ENCODE data around the gene TNFRSF11A.

DNA sequence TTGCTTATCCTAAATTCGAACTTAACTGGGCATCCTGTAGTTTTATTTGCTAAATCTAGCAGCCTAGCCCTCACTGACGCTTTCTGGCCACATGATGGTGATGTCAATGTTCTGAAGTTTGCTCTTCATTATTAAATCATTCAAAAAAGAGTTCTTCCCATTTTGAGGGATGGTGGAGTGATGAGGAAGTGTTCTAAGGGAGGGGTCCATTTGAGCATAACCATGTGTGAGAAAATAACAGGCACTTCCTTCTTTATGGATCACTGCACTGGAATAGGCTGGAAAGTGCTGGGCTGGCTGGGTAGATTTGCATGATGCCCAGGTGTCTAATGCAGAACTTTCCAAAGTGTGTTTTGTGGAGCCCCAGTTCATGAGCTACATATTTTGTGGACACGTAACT lies 74.2 kb downstream of the TNFRSF11A start:
- TF ChIP-seq, protein P1, sequence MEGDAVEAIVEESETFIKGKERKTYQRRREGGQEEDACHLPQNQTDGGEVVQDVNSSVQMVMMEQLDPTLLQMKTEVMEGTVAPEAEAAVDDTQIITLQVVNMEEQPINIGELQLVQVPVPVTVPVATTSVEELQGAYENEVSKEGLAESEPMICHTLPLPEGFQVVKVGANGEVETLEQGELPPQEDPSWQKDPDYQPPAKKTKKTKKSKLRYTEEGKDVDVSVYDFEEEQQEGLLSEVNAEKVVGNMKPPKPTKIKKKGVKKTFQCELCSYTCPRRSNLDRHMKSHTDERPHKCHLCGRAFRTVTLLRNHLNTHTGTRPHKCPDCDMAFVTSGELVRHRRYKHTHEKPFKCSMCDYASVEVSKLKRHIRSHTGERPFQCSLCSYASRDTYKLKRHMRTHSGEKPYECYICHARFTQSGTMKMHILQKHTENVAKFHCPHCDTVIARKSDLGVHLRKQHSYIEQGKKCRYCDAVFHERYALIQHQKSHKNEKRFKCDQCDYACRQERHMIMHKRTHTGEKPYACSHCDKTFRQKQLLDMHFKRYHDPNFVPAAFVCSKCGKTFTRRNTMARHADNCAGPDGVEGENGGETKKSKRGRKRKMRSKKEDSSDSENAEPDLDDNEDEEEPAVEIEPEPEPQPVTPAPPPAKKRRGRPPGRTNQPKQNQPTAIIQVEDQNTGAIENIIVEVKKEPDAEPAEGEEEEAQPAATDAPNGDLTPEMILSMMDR (IDR thresholded peaks at IDR 0.05; ENCODE audit: insufficient read depth, low read length) = no peak
- TF ChIP-seq, protein P2, sequence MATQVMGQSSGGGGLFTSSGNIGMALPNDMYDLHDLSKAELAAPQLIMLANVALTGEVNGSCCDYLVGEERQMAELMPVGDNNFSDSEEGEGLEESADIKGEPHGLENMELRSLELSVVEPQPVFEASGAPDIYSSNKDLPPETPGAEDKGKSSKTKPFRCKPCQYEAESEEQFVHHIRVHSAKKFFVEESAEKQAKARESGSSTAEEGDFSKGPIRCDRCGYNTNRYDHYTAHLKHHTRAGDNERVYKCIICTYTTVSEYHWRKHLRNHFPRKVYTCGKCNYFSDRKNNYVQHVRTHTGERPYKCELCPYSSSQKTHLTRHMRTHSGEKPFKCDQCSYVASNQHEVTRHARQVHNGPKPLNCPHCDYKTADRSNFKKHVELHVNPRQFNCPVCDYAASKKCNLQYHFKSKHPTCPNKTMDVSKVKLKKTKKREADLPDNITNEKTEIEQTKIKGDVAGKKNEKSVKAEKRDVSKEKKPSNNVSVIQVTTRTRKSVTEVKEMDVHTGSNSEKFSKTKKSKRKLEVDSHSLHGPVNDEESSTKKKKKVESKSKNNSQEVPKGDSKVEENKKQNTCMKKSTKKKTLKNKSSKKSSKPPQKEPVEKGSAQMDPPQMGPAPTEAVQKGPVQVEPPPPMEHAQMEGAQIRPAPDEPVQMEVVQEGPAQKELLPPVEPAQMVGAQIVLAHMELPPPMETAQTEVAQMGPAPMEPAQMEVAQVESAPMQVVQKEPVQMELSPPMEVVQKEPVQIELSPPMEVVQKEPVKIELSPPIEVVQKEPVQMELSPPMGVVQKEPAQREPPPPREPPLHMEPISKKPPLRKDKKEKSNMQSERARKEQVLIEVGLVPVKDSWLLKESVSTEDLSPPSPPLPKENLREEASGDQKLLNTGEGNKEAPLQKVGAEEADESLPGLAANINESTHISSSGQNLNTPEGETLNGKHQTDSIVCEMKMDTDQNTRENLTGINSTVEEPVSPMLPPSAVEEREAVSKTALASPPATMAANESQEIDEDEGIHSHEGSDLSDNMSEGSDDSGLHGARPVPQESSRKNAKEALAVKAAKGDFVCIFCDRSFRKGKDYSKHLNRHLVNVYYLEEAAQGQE (IDR thresholded peaks at IDR 0.05; ENCODE audit: insufficient replicate concordance, low read depth) = no peak
- no peak for TF ChIP-seq POLR2AphosphoS5 (IDR thresholded peaks at IDR 0.05; ENCODE audit: low read depth)

Data from HL-60 (cell line).